Cardiac fibroblast (primary cell): Measurements from ENCODE around the gene CNTLN.
"Not testable (repeated sequence)": the region's sequence is repeated elsewhere in the genome, so short reads cannot be mapped to it uniquely, and the experiment has no call there.

Experiments
- DNase-seq, 2 donors: peaks; one replicate each; pipeline versions ENCODE4 v3.0.0 to v3.0.0-alpha.2; 2010; ENCODE audit warnings: low read depth in 2 of 2
- H3K4me3 ChIP-seq, 2 donors: replicated peaks in 1 of 2; 1 replicate in 1 of 2; 2 replicates in 1 of 2; pipeline ENCODE4 v1.5.1; 2011; ENCODE audit warnings: low read depth in 2 of 2, low read length in 2 of 2, mild to moderate bottlenecking in 2 of 2, moderate library complexity in 1 of 2
- CTCF ChIP-seq: IDR thresholded peaks from one replicate; pipeline ENCODE4 v1.5.1; 2011; ENCODE audit warnings: low read depth, mild to moderate bottlenecking, low read length, inconsistent platforms

The CNTLN gene

GRCh38 chr9:17166346-17166745 is 31.5 kb downstream of the CNTLN start:
- no peak for TF ChIP-seq CTCF
- no peak overlapping the region for H3K4me3 ChIP-seq
- DNase-seq: no peak

GRCh38 chr9:17171309-17172094 is 36.7 kb downstream of the CNTLN start:
- no peak for TF ChIP-seq CTCF
- H3K4me3 ChIP-seq: no peak overlapping the region
- no peak for DNase-seq

GRCh38 chr9:17177496-17177895 is 42.7 kb downstream of the CNTLN start:
- DNase-seq, H3K4me3 ChIP-seq: not testable (repeated sequence)

- DNase-seq: no peak
- no peak overlapping the region for H3K4me3 ChIP-seq
- no peak for TF ChIP-seq CTCF
Observed at GRCh38 chr9:17185481-17186029, 50.7 kb downstream of the CNTLN start.

- DNase-seq: peak; percentile 29 to 74
- TF ChIP-seq CTCF: no peak
- H3K4me3 ChIP-seq: no peak overlapping the region
Observed at GRCh38 chr9:17191082-17191481, 56.2 kb downstream of the CNTLN start.

GRCh38 chr9:17204611-17205152 is 69.8 kb downstream of the CNTLN start:
- no peak for TF ChIP-seq CTCF
- no peak overlapping the region for H3K4me3 ChIP-seq

GRCh38 chr9:17216011-17216410 is 81.2 kb downstream of the CNTLN start:
- no peak for DNase-seq
- no peak for TF ChIP-seq CTCF
- H3K4me3 ChIP-seq: no peak overlapping the region

More at GRCh38 chr9:17204611-17205152, 69.8 kb downstream of the CNTLN start:
- DNase-seq: peak in 1 of 2 donors; percentile 4
